Skin epidermis (tissue), 12 donors: ENCODE measurements around the gene ZNF768.
A peak's percentile ranks its signal among the peaks of the same experiment; 100 is the strongest.
"Not testable (repeated sequence)": the region's sequence is repeated elsewhere in the genome, so short reads cannot be mapped to it uniquely, and the experiment has no call there.

Source experiments
- H3K27ac ChIP-seq, 21 experiments: fragments of 200-600 bp; sonication (generic) in 11 of 21; one replicate each; pipeline ENCODE4 v1.5.0; 2020; ENCODE audit warnings: mild to moderate bottlenecking in 3 of 21, inconsistent platforms in 2 of 21, moderate library complexity in 2 of 21
- H3K4me3 ChIP-seq, 7 experiments: fragments of 200-600 bp; sonication (generic) in 2 of 7; one replicate each; pipeline ENCODE4 v1.5.0; 2020; ENCODE audit warnings: inconsistent platforms in 2 of 7, mild to moderate bottlenecking in 2 of 7, moderate library complexity in 1 of 7

ZNF768 gene

DNA sequence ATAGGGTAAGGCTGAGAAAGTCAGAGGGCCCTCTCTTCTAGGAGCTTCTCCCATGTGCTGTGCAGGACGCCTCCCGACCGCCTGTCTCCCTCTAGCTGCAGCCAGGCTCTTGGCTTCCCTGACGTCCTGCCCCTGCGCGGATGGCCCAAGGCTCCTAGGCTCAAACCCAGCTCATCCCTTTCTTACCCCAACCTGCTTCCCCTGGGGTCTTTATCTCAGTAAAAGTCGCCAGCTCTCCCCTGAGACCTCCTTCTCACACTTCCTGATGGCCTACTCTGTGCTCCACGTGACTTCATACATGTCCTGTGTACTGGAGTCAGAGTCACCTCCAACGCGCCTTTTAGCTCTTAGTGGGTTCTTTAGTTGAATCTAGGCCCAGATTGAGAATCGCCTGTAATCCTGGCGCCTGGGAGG, 9.4 kb upstream of the ZNF768 start:
- H3K4me3 ChIP-seq: peak overlapping the region; percentile 52 to 83 (median 70)
- H3K27ac ChIP-seq: peak overlapping the region; percentile 82 to 99 (median 96)

DNA sequence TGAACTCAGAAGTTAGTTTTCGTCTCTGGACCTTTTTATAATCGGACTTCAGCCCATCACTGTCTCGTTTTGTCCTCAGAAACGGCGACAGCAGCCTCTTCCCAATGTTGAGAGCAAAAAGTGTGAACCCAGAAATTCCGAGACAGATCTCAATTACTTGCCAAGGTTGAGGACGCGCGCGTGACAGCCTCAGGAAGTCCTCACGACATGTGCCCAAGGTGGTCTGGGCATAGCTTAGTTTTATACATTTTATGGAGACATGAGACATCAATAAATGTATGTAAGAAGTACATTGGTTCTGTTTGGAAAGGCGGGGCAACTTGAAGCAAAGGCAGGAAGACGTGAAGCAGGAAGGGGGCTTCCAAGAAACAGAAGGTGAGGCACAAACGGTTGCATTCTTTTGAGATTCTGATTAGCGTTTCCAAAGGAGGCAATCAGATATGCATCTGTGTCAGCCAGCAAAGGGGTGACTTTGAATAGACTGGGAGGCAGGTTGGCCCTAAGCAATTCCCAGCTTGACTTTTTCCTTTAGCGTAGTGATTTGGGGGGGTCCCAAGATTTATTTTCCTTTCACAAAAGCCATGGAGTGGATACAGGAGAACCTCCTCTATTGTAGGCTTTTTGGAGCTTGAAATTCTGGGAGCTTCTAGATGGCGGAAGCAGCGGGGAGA, 8.9 kb upstream of the ZNF768 start:
- Histone ChIP-seq H3K27ac (peak overlapping the region; percentile 82 to 99 (median 96)), H3K4me3 (peak overlapping the region; percentile 52 to 83 (median 70))

DNA sequence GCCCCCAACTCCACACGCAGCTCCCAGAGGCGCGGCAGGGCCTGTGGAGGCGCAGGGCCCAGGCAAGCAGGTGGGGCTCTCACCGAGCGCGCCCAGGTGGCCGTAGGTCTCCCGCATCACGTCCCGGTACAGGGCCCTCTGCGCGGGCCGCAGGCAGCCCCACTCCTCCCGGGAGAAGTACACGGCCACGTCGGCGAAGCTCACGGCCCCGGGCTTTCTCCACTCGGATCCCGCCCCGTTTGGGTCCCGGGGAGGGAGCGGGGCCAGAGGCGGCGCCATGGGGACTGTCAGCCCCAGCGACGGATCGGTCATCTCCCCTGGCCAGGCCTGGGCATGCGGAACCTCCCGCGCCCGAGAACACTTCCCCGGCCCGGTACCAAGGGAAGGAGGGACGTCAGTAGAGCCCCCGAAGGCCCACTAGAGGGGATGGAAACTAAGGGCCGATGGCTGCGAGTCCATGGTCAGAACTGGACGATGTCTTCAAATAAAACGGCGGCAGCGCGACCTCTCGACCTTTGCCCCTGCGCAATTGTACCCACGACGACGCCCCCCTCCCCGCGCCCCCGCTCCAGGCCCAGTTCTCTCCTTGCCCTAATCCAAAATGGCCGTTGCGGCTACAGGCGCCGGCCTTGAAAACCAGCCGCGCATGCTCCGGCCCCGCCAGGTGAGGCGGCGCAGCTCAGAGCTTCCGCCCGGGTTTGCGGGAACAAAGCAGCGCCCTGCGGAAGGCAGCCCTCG, 8.2 kb upstream of the ZNF768 start, which contains the start of gene ZNF747:
ZNF747 (minus strand) TSS at position 491 of the 738 bp plus-strand sequence; CDS start at position 312, 179 bp downstream.
- Histone ChIP-seq H3K27ac (peak within 1 kb of the TSS; percentile 82 to 99 (median 96)), H3K4me3 (peak within 1 kb of the TSS; percentile 52 to 83 (median 70))

DNA sequence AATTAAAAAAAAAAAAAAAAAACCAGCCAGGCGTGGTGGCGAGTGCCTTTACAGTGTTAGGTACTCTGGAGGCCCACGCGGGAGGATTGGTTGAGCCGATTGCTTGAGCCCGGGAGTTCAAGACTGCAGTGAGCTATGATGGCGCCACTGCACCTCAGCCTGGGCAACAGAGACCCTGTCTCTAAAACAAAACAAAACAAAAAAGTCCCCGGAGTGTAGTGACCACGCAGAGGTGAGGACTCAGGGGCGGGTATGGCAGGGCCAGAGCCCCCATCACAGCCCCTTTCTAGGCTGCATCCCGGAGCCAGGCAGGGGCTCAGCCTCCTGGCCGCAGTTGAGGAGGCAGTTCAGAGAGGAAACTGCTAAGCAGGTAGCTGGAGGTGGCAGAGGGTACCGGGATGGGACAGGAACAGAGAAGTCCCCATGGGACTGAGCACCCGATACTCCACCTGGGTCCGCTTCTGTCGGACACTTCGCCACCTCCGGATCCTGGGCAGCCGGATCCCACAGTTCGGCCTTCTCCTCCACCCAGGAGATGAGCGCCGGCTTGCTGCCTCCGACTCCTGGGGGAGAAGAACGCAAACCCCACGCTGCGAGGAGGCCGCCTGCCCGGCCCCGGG, 7.5 kb upstream of the ZNF768 start:
- peak overlapping the region; percentile 82 to 99 (median 96) for H3K27ac ChIP-seq

DNA sequence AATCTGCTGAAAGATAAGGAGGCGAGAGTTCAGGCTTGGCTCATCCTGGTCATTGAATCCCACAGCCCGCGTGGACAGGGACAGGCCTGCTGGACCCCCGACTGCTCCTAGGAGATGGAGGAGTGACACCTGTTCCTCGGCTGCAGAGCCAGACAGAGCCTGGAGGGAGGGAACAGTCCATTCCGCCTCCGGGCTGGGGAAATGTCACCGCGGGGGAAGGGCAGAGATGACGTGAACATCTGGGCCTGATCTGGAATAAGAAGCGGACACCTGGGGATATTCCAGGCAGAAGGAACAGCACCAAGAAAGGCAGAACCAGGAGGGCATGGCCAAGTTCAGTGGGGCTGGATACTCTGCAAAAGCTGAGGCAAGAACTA, 6.8 kb upstream of the ZNF768 start:
- peak overlapping the region in 2 of 21 experiments; percentile 95 to 99 for H3K27ac ChIP-seq

More for the DNA sequence above, 7.5 kb upstream of the ZNF768 start:
- peak overlapping the region; percentile 52 to 83 (median 70) for H3K4me3 ChIP-seq

DNA sequence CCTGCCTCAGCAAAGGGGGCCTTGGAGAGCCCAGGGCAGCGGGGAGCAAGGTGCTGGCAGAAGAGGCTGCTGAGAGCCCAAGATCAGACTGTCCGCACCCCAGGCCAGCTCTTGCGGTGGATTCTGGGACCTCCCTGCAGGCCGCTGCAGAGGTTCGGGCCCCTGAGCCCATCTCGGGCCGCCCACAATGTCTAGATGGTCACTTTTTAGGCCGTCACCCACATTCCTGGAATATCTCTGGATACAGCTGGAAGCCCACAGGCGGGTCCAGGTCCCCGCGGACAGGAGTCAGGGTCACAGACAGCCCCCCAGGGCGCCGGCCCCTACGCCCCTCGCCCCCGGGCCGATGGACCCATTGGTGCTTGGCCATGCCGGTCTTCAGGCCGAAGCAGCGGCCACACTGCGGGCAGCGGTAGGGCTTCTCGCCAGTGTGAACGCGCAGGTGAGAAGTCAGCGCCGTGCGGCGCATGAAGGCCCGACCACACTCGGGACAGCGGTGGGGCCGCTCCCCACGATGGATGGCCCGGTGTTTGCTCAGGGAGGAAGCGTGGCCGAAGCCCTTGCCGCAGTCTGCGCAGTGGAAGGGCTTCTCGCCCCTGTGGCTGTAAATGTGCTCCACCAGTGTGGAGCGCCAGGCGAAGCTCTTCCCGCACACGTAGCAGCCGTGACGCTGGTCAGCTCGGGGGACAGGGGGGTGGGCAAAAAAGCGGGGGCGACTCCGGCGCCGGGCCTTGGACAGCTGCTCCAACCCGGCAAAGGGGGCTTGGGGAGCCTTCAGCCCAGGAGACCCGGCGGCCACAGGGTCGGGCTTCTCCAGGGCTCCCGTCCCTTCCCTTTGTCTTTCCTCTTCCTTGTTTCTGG, 6.1 kb upstream of the ZNF768 start:
- Histone ChIP-seq H3K4me3 (no peak overlapping the region), H3K27ac (no peak overlapping the region)

More for the DNA sequence above, 6.8 kb upstream of the ZNF768 start:
- peak overlapping the region in 1 of 7 experiments; percentile 83 for H3K4me3 ChIP-seq

DNA sequence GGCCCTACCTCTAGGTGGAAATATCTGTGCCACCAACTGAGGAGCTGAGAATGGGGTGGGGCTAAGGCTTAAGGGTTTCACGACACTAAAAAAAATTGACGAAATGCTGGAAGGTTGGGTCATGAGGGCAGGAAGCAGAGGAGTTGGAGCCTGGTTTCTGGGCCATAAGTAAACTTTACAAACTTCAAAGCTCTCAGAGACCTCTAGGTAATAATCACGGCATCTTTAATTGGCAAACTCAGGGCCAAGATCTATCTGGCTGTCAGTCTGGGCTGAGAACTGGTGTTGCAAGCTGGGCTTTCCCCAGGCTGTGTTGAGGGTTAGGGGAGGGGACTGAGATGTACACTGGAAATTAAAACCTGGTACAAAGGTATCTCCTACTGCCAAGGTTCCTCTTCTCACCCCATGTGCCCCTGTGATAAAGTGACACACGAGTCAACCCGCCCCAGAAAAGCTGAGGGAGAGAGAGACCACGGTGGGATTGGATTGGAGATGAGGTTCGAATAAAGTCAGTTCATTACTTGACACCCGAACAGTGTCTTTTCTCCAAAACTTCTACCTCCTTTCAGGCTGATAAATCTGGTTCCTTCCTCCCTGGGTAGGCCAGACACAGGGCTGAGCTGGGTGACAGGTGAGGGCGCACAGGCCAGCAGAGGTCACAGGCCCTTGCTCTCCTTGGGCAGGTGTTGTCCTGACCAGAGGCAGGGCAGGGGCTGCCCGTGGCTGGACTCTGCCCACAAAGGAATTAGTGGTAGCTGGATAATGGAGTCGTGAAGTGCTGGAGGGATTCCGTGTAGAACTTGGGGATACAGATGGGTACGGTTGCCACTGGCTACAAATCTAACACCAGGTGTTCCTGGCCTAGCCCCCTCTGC, 4.0 kb upstream of the ZNF768 start:
- Histone ChIP-seq H3K27ac (peak overlapping the region in 2 of 21 experiments; percentile 38 to 99), H3K4me3 (no peak overlapping the region)

DNA sequence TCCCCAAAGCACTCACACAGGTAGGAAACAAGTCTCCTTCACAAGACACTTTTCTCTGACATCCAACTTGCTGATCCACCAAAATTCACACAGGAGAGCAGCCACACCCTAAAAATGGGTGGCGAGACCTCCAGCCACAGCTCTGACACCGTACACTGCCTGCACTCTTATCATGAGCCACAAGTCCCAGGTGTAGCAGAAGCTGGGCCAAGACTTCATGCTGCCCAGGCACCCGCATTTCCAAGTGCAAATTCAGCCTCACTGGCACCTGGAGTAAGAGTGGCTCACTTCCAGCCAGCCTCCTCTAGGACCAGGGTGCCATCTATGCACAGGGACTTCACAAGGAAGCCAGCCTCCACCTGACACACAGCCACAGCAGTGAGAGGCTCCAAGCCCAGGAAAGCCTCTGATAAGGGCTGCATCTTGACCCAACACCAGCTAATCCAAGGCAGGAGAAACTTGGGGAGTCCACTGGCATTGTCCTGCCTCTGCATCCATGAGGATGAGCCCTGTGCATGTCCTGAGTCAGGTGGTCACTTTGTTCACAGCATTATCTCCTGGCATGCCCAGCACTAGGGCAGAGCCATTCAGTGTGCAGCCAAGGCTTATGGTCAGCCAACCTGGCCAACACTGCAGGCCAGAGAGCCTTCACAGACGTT, 2.6 kb upstream of the ZNF768 start:
- H3K27ac ChIP-seq: peak overlapping the region in 8 of 21 experiments; percentile 48 to 99 (median 98)
- H3K4me3 ChIP-seq: no peak overlapping the region

DNA sequence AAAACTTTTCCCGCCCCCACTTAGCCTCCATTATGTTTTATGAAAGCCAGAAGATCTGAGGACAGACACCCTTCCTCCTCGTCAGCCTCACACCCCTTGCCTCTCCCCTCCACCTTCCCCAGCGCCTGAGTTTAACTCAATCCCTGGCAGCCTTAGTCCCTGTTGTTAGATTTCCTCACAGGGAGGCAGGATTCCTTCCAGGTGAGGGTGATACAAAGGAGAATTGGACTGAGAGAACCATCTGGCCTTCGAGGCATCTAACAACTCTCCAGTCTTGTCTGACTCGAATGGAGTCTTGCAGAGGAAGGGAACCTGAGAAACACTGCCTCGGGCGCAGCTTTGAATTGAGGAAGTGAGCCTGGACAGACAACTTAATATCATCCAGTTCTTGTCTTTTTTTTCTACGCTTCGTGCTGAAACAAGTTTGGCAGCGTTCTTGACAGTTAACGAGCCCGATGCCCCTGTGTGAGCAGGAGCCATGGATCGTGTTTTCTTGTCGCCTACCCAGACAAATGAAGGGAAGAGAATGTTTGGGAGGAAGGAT, 1.3 kb upstream of the ZNF768 start:
- Histone ChIP-seq H3K27ac (peak overlapping the region in 20 of 21 experiments; percentile 48 to 100 (median 97)), H3K4me3 (peak overlapping the region; percentile 67 to 90 (median 83))

DNA sequence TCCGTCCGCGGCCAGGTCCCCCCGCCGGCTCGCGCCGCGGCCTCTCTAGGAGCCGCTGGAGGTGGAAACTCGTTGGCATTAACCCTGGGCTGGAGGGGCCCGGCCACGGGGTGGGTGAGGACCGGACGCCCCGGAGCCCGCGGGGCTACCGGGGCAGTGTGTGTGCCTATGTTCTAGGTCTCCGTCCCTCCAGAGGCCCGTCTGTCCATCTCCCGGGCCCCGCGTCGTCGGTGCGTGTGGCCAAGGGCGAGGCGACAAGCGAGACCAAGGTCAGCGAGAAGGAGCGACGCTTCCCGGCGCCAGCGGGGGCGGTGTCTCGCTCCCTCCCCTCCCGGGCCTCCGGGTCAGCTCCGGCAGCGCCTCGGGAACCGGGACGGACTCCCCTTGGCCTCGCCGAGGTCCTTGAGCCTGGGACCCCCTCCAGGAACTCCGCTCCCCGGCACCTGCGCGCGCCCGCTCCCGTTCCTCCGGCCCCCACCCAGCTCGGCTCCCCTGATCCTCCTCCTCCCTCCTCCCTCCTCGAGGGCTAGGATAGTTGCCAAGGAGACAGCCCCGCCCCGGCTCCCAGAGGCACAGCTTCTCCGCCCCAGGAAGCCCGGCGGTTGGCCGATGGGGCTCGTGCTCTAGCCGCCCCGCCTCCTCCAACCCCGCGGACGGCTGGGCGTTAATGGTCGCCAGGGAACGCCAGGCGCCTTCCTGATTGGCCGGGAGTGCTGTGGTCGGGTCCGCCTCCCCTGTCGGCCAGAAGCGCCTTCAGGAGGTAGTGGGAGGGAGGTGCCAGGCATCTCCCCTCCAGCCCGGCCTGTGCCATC, 663 bp upstream of the ZNF768 start:
- peak overlapping the region; percentile 89 to 100 (median 97) for H3K27ac ChIP-seq

DNA sequence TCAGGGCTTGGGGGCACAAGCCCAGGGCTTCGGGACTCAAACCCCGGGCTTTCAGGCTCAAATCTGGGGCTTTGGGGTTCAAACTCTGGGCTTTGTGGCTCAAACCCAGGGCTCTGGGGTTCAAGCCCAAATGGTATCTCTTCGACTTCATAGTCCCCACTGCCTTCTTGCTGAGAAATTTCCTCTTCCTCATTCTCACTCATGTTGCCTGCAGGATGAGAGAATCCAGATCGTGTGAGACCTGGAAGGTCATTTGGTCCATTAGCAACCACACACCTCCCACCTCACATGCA, 576 bp downstream of the ZNF768 start:
- H3K27ac ChIP-seq: peak overlapping the region in 18 of 21 experiments; percentile 45 to 100 (median 96)
- peak overlapping the region; percentile 67 to 90 (median 83) for H3K4me3 ChIP-seq

More for the DNA sequence above, 663 bp upstream of the ZNF768 start:
- peak overlapping the region; percentile 67 to 90 (median 83) for H3K4me3 ChIP-seq

DNA sequence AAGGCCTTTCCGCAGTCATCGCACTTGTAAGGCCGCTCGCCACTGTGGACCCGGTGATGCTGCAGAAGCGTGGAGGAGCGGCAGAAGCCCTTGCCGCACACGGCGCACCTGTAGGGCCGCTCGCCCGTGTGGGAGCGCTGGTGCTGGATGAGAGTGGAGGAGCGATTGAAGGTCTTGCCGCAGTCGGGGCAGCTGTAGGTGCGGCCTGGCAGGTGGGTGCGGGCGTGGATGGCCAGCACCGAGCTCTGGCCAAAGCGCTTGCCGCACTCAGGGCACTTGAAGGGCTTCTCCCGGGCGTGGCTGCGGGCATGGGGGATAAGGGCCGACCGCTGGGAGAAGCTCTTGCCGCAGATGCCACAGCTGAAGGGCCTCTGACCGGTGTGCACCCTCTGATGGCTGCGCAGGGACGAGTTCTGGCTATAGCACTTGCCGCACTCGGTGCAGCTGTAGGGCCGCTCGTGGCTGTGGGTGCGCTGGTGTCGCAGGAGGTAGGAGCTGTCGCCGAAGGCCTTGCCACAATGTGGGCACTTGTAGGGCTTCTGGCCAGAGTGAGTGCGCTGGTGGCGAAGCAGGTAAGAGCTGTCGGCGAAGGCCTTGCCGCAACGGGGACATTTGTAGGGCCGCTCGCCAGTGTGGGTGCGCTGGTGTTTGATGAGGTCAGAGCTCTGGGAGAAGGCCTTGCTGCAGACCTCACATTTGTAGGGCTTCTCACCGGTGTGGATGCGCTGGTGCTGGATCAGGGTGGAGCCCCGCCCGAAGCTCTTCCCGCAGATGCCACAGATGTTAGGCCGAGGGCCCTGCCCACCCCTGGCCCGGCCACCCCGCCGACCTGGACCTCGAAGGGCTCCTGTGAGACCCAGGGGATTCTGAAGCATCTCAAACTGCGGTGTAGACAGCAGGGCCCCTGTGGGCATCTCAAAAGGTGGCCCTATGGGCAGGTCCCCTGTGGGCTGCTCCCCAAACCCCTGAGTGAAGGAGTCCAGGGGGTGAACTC, 1.5 kb downstream of the ZNF768 start:
- peak overlapping the region in 1 of 21 experiments; percentile 15 for H3K27ac ChIP-seq
- H3K4me3 ChIP-seq: no peak overlapping the region

DNA sequence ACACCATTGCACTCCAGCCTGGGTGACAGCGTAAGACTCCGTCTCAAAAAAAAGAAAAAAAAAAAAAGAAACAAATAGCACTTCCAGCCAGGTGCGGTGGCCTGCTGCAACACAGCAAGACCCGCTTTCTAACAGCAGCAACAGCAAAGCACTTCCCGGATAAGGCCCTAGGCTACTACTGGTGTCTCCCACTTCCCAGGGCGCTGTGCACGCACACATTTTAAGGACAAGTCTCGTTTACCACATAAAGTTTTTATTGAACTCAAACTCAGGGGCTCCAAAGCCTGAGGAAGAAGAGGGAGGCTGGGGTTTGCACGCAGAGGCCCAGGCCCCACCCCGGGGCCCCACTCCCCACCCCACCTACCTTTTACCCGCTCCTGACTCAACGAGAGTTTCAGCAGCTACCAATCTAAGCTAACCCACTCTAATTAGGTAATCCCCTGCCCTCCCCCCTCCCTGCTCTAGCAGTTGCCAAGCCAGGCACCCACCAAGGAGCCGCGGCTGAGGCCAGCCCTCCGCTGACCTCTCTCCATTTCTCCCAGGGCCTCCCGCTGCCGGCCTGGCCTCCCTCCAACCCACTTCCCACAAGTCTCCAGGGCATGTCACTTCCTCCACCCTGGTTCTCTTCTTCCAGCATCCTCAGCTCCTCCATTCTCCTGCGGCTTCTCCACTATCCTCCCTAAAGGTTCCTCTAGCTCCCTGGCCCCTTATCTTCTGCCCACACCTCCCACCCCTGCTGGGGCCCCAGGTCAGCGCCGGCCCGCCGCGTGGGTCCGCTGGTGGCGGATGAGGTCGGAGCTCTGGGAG, 2.4 kb downstream of the ZNF768 start:
- Histone ChIP-seq H3K4me3 (no peak overlapping the region), H3K27ac (peak overlapping the region in 1 of 21 experiments; percentile 15)

DNA sequence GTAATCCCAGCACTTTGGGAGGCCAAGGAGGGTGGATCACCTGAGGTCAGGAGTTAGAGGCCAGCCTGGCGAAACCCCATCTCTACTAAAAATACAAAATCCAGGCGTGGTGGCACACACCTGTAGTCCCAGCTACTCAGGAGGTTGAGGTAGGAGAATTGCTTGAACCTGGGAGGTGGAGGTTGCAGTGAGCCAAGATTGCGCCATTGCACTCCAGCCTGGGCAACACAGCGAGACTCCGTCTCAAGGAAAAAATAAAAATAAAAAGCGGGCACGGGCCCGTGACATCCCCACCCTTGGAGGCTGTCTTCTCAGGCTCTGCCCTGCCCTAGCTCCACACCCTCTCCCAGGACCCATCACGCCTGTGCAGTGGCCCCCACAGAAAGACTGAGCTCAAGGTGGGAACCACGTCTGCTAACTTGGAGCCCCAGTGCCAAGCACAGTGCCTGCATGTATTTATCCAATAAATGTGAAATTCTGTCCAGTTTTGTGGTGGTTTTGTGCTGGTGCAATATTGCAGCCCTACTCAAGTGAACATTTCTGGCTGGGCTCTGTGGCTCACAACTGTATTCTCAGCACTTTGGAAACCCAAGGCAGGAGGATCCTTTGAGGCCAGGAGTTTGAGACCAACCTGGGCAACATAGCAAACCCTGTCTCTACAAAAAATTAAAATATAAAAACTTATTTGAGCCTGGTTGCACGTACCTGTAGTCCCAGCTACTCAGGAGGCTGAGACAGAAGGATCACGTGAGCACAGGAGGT, 3.5 kb downstream of the ZNF768 start:
- not testable (repeated sequence) for H3K4me3 ChIP-seq, H3K27ac ChIP-seq
